Upper lobe of right lung (tissue), 1 donor: ENCODE data around the gene ZNF701. TPM values are rescaled to one million over a fixed set of nuclear protein-coding genes. Genes with fewer than 3 reads are reported as not detected.
"Not testable (repeated sequence)": the region's sequence is repeated elsewhere in the genome, so short reads cannot be mapped to it uniquely, and the experiment has no call there.

ENCODE experiments used
- ATAC-seq: fragments of 200-7000 bp; cut with Tn5 transposase; one replicate; pipeline ENCODE4 v1.9.1; 2020; ENCODE audit warnings: mild to moderate bottlenecking, moderate library complexity
- DNase-seq: peaks from one replicate; pipeline ENCODE4 v3.0.0-alpha.2; 2020
- H3K27ac ChIP-seq: fragments of 200-600 bp; one replicate; pipeline ENCODE4 v1.8.0; 2022
- H3K27me3 ChIP-seq: fragments of 200-600 bp; one replicate; pipeline ENCODE4 v1.8.0; 2022; ENCODE audit warnings: mild to moderate bottlenecking
- H3K36me3 ChIP-seq: fragments of 200-600 bp; one replicate; pipeline ENCODE4 v1.8.0; 2022
- H3K4me1 ChIP-seq: fragments of 200-600 bp; one replicate; pipeline ENCODE4 v1.8.0; 2022
- H3K4me3 ChIP-seq: fragments of 200-600 bp; one replicate; pipeline ENCODE4 v1.8.0; 2022; ENCODE audit warnings: mild to moderate bottlenecking
- H3K9me3 ChIP-seq: fragments of 200-600 bp; one replicate; pipeline ENCODE4 v1.8.0; 2022
- intact Hi-C: fragments of 100-400 bp; cut with DNase I; formaldehyde crosslinking; loops from one replicate; pipeline ENCODE4 v1.11.0; 2022
- total RNA-seq: library from RNA; stranded (reverse); fragmentation: NEBNext Ultra II Directional; extraction: Animal tissue kit (Norgen Biotek cat#: 25700); gene quantifications from one replicate; pipeline ENCODE4 v1.2.1, GENCODE V29; 2021
- TF ChIP-seq, protein P1 (sequence below): fragments of 200-600 bp; IDR thresholded peaks from one replicate; pipeline ENCODE4 v1.8.0; 2022; ENCODE audit warnings: antibody characterized with exemption
- donor health status: DM: no; HTN: yes; CAD: no; lungs with severe emphysema.

ZNF701 gene
- total RNA-seq, 1 donor from 2014 or later: 18.5 TPM

DNA sequence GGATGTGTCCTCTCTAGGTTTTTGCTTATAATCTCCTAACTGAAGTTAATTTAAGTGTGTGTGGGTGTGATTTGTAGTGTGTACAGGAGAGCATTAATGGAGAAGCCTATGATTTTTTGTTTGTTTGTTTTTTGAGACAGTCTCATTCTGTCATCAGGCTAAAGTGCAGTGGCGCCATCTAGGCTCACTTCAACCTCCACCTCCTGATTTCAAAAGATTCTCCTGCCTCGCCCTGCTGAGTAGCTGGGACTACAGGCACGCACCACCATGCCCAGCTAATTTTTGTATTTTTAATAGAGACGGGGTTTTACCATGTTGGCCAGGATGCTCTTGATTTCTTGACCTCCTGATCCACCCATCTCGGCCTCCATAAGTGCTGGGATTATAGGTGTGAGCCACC is 20.6 kb downstream of the ZNF701 start:
- H3K4me1 ChIP-seq: no peaks in the 10 kb centered on the region
- H3K4me3 ChIP-seq: no peak overlapping the region
- H3K27ac ChIP-seq: no peak overlapping the region
- intact Hi-C loops: no loop called here
- peaks cover 7% of the 10 kb centered on the region for H3K36me3 ChIP-seq
- H3K27me3 ChIP-seq: no peaks in the 10 kb centered on the region
- no peak for DNase-seq
- no peaks in the 10 kb centered on the region for H3K9me3 ChIP-seq
- ATAC-seq: no peak
- TF ChIP-seq, protein P1, sequence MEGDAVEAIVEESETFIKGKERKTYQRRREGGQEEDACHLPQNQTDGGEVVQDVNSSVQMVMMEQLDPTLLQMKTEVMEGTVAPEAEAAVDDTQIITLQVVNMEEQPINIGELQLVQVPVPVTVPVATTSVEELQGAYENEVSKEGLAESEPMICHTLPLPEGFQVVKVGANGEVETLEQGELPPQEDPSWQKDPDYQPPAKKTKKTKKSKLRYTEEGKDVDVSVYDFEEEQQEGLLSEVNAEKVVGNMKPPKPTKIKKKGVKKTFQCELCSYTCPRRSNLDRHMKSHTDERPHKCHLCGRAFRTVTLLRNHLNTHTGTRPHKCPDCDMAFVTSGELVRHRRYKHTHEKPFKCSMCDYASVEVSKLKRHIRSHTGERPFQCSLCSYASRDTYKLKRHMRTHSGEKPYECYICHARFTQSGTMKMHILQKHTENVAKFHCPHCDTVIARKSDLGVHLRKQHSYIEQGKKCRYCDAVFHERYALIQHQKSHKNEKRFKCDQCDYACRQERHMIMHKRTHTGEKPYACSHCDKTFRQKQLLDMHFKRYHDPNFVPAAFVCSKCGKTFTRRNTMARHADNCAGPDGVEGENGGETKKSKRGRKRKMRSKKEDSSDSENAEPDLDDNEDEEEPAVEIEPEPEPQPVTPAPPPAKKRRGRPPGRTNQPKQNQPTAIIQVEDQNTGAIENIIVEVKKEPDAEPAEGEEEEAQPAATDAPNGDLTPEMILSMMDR: no peak

DNA sequence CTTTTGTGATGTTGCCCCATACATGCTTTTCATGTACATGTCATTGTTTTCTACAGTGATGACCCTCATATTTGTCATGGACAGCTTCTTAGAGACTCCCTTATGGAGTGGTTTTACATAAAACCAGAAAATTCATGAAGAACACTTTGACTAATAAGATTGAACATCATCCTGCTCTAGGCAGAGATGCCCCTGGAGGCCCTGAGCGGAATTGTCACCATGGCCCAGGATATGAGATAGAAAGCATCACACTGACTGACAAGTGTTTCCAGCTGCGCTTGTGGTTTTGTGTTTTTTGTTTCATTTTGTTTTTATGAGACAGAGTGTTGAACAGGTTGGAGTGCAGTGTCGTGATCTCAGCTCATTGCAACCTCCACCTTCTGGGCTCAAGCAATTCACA is 22.2 kb downstream of the ZNF701 start:
- Histone ChIP-seq H3K27me3 (no peaks in the 10 kb centered on the region), H3K4me3 (no peak overlapping the region), H3K36me3 (peaks cover 18% of the 10 kb centered on the region), H3K27ac (no peak overlapping the region), H3K4me1 (no peaks in the 10 kb centered on the region), H3K9me3 (no peaks in the 10 kb centered on the region)
- no peak for DNase-seq
- intact Hi-C loops: no loop called here
- ATAC-seq: no peak
- TF ChIP-seq, protein P1: peak; percentile 6

DNA sequence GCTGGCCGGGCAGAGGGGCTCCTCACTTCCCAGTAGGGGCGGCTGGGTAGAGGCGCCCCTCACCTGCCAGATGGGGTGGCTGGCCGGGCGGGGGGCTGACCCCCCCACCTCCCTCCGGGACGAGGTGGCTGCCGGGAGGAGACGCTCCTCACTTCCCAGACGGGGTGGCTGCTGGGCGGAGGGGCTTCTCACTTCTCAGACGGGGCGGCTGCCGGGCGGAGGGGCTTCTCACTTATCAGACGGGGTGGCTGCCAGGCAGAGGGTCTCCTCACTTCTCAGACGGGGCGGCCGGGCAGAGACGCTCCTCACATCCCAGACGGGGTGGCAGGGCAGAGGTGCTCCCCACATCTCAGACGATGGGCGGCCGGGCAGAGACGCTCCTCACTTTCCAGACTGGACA is 23.4 kb downstream of the ZNF701 start:
- H3K27me3 ChIP-seq, ATAC-seq, intact Hi-C loops, H3K9me3 ChIP-seq, H3K4me3 ChIP-seq, H3K27ac ChIP-seq, H3K4me1 ChIP-seq: not testable (repeated sequence)
- H3K36me3 ChIP-seq: peaks cover 18% of the 10 kb centered on the region
- peak; percentile 8 for DNase-seq

DNA sequence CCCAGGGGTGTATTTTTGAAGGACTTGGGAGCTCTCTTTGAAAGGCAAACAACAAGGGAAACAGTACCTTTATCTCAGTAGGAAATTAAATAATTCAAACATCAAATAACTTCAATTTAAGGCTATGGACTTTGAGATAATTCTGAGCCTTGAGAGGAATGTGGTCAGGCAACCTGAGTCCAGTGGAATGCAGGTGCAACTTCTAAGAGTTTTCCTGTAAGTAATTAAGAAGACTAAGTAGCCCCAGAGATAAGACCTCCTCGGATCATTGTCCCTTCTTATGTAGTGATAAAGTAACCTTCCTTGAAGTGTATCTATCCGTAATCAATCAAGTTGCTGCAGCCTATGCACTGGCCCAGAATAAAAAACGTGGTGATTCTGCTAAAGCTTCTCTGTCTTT is 29.2 kb downstream of the ZNF701 start:
- Histone ChIP-seq H3K36me3 (peaks cover 14% of the 10 kb centered on the region), H3K27me3 (no peaks in the 10 kb centered on the region), H3K9me3 (no peaks in the 10 kb centered on the region), H3K27ac (no peak overlapping the region), H3K4me1 (peaks cover 13% of the 10 kb centered on the region), H3K4me3 (no peak overlapping the region)
- intact Hi-C loops: no loop called here
- DNase-seq (no peak), ATAC-seq (no peak)
- TF ChIP-seq, protein P1: no peak

DNA sequence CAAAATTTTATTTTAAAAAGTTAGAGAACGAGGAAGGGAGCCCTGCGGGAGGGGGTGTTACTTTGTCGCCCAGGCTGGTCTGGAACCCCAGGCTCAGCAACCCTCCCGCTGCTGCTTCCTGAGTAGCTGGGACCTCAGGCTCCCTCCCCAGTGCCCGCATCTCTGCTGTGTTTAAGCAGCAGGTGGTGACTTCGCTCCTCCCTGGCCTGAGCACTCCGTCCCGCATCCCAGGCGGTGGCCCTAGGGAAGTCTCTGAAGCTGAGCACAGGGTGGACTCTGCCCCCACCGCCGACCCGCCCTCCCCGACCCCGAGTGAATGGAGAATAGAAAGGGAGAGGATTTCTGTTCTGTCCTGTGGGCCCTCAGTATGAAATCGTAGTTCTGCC is 30.5 kb downstream of the ZNF701 start:
- intact Hi-C loops: no loop called here
- Histone ChIP-seq H3K36me3 (peaks cover 12% of the 10 kb centered on the region), H3K4me1 (peaks cover 13% of the 10 kb centered on the region), H3K9me3 (no peaks in the 10 kb centered on the region), H3K27me3 (no peaks in the 10 kb centered on the region), H3K4me3 (peak overlapping the region; percentile 86), H3K27ac (peak overlapping the region; percentile 71)
- TF ChIP-seq, protein P1: no peak
- ATAC-seq: no peak
- DNase-seq: peak; percentile 64

DNA sequence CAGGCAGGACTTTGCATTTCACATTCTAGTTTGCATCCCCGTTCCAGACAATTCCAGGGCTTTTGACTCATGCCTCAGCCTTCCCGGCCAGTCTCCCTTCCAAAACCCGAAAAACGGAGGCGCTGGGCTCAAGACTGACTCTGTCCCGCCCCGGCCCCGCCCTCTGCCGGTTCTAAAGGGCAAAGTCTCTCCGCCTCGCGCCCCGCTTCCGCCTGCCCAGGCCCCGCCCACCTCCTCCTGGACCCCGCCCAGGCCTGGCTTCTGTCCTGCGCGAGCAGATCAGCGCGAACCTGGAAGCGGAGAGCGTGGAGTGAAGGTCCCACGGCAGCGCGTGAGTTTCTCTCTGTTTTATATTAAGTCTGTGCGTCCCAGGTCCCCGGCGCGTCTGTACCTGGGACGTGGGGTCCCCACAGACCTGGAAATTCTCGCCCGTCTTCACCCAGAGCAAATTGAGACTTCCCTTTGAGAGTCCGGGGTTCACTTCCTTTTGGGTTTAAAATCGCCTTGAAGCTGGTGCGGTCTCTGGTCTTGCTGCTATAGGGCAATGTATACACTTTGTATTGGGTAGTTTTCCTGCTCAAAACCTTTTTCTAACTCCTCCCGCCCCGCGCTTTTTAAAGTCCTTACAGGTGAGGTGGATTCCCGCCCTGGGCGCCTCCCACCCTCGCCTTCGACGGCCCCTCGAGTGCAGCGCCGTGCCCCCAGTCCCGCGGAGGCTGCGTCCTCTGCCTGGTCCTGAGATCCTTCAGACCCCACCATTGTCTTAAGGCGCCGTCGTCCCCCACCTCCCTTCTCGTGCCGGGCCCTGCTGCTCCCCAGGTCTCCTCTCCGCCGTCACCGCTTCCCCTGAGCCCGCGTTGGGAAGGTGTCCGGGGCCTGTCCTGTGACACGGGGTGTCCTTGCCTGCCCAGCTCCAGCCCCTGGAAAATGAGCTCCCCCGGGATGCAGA is 31.2 kb downstream of the ZNF701 start:
- H3K4me1 ChIP-seq: peaks cover 13% of the 10 kb centered on the region
- H3K27me3 ChIP-seq: no peaks in the 10 kb centered on the region
- no peaks in the 10 kb centered on the region for H3K9me3 ChIP-seq
- DNase-seq: peak; percentile 97
- H3K4me3 ChIP-seq: peak overlapping the region; percentile 86
- peak; percentile 100 for ATAC-seq
- H3K27ac ChIP-seq: peak overlapping the region; percentile 71
- TF ChIP-seq, protein P1: peak; percentile 44
- intact Hi-C loops: no loop called here
- peaks cover 5% of the 10 kb centered on the region for H3K36me3 ChIP-seq

DNA sequence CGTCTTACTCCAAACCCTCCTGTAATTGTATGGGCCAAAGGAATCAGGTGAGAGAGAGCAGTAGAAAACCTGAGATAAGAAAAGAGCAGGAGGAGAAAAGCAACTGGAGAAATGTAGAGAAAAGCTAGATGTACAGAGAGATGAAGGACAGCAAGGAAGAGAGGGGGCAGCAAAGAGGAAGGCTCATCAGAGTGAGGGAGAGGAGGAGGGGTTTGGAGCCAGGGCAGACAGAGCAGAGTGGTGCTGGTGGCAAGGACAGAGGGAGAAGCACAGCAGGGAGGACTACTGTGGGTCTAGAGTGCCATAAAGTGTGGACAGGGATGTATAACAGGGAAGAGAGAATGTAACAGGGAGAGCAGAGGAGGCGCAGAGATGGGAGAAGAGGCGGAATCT is 31.9 kb downstream of the ZNF701 start:
- H3K36me3 ChIP-seq, intact Hi-C loops, H3K9me3 ChIP-seq, H3K27me3 ChIP-seq, ATAC-seq: not testable (repeated sequence)
- H3K4me1 ChIP-seq: peaks cover 13% of the 10 kb centered on the region
- peak overlapping the region; percentile 71 for H3K27ac ChIP-seq
- peak overlapping the region; percentile 86 for H3K4me3 ChIP-seq
- peak; percentile 5 for DNase-seq
